ENCODE results near the gene OR10J5.
"Not testable (repeated sequence)": the region's sequence is repeated elsewhere in the genome, so short reads cannot be mapped to it uniquely, and the experiment has no call there.

The OR10J5 gene

GRCh38 chr1:159535907-159536306 lies at the start of gene OR10J5:
Gene OR10J5, minus strand, starts transcription at chr1:159536007. Its CDS starts 0 bp downstream, at chr1:159536007.
- DNase-seq (ENCODE audit: low read depth, low spot score), result no peak

DNA sequence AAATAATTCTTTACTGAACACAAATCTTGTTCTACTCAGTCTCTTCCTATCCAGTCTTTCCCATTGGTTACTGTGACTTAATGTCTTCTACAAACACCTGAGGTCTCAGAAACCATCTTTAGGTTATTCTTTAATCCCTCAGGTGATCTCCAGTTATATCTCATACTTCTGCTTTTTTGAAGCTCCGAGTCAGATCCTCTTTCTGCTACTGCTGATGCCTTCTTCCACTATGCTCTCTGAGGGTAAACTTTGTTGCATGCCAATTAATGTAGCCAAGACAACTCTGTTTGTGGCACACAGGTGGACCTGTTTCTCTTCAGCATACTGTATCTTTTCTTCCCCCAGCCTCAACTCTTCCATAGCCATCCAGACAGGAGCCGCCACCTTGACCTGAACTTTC lies 48.7 kb upstream of the OR10J5 start:
- no peak for DNase-seq (ENCODE audit: low read depth, low spot score)

DNA sequence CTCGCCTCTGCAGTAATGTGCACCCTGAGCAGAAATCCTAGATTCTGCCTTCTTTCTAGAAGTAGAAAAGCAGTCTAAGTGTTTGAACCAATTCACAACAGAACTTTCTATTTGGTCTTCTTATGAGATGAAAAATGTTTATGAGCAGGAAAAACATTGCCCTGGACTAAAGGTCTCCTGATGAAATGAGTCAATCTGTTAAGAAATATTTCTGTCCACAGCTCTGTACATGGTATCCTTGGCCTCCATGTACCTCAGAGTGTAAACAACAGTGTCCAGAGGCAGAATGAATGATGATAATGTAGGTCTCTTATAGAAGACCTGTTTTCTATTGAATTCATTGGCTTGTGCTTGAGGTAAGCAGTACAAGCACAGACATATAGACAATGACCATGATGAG lies 45.6 kb upstream of the OR10J5 start:
- DNase-seq (ENCODE audit: low read depth, low spot score), result no peak

- no peak for DNase-seq (ENCODE audit: low read depth, low spot score)
Measured at GRCh38 chr1:159580340-159580739, 44.5 kb upstream of the OR10J5 start.

GRCh38 chr1:159577446-159577845 lies 41.6 kb upstream of the OR10J5 start:
- DNase-seq (ENCODE audit: low read depth, low spot score), result no peak

- DNase-seq (ENCODE audit: low read depth, low spot score), result no peak
Measured at GRCh38 chr1:159562680-159563079, 26.9 kb upstream of the OR10J5 start.

DNA sequence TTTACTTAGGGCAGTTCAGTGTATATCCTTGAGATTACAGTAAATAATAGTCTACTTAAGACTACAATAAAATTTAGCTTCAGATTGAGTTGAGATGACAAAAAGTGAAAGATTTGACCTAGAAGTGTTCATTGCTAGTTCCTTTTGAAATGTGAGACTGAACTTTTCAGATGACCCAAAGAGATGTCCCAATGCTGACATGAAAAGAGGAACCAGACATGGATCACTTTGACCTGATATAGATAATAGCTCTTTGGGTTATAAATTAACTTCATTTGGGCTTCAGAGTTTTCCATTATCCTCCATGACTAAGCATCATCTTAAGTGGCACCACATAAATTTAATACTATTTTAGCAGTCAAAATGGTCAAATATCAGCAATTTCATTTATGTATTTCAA lies 25.7 kb upstream of the OR10J5 start:
- no peak for DNase-seq (ENCODE audit: low read depth, low spot score)

- no peak for DNase-seq (ENCODE audit: low read depth, low spot score)
Measured at GRCh38 chr1:159560599-159560998, 24.8 kb upstream of the OR10J5 start.

DNA sequence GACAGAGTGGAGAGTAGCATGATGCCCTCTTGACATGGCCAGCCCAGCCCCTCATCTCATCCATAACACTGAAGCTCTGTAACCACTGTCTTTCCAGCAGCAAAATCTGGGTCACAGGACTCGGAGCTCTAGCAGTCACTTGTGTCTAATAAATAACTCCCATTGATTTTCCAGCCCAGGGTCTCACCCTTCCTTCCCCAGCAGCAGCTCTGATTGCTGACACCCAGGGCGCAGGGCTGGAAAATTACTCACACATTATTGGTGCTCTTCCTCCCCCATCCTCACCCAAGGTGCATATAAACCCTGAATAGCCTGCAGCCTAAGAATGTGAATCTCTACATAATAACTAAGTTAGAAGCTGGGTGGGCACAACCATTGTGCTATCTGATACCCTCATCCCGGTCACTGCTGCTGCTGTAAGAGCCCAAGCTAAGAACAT lies 21.1 kb upstream of the OR10J5 start:
- DNase-seq (ENCODE audit: low read depth, low spot score), result no peak

DNA sequence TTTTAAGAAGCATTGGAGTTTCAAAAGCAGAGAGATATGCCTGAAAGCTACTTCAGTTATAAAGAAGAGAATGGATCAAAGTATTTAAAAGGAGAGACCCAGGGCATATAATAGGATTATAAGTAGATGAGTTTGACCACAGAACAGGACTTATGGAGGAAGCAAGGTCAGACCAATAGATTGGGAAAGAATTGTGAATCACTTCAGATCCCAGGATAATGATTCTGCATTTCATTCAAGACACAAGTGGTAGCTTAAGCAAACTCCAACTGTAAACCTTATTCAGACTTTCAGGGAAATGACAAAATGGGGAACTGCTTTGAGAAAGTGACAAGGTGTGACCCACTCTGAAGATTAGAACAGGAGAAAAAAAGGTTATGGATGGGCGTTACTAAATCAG lies 18.9 kb upstream of the OR10J5 start:
- no peak for DNase-seq (ENCODE audit: low read depth, low spot score)

DNA sequence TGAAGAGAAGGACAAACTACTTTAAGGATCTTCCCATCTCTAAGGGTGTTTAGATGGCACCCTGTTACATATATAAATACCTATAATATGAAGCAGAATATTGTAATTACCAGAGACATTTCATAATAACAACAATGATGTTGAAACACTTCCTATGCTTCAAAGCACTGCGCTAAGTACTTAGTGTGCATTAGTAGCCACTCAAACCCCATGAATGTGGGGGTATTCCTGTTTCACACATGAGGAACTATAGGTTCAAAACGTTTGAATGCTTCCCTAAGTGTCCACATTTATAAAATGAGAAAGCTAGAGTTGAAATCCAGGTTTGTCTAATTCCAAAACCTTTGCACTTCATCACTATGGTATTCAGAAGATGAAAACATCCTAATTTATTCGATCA lies 18.5 kb upstream of the OR10J5 start:
- DNase-seq (ENCODE audit: low read depth, low spot score), result no peak

DNA sequence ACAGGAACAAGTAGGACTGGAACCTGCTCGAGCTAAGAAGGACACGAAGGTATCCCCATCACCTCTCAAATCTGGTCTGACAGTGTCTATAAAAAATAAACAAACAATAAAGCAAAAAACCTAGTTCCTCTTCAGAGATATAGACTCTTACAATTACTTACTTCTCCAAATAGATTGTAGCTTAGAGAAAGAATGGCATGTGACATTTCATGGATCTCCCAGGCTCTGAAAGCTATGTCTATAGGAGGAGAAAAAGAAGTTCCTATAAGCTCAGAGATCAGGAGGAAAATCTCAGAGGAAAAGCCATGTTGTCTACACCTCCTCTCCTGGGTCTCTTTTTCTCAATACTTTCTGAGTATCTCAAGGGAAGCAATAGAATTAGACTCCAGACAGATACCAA lies 12.3 kb upstream of the OR10J5 start:
- DNase-seq (ENCODE audit: low read depth, low spot score), result no peak

DNA sequence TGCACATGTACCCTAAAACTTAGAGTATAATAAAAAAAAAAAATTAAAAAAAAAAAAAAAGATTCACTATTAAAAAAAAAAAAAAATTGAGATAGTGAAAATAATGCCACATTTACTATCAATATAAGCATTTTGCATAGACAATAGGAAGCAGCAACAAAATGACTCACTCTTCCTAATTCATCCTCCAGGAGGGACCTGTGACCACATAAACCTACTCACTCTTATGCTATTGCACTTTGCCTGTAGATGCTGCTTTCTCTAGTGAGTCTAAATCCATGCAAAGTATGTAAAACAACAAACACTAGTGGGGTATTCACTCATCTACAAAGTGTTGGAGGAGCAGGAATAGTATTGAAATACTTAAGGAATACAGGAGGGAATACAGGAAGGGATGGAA lies 2.9 kb downstream of the OR10J5 start:
- no peak for DNase-seq (ENCODE audit: low read depth, low spot score)

DNA sequence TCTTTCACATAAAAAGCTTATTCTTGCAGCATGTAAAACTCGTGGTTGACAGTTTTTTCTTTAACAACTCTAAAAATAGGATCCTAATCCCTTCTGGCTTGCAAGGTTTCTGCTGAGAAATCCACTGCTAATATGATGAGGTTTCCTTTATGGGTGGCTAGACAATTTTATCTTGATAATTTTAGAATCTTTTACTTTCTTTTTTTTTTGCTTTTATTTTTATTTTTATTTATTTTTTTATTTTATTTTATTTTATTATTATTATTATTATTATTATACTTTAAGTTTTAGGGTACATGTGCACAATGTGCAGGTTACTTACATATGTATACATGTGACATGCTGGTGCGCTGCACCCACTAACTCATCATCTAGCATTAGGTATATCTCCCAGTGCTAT lies 11.0 kb downstream of the OR10J5 start:
- not testable (repeated sequence) for DNase-seq (ENCODE audit: low read depth, low spot score)

DNA sequence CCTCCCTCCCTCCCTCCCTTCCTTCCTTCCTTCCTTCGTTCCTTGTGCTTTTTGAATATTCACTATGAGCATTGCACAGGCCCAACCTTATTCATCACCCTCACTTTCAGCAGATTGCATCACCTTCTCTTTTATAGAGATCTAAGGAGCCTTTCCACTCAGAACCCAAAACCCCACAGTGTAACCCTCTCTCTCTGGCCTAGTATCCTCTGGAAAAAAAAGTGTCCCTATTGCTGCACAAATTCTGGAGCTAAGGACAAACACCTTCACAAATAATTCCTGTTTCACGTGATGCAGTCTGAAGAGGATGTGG lies 25.6 kb downstream of the OR10J5 start:
- DNase-seq (ENCODE audit: low read depth, low spot score), result no peak

- DNase-seq (ENCODE audit: low read depth, low spot score), result no peak
Measured at GRCh38 chr1:159509440-159510228, 26.2 kb downstream of the OR10J5 start.

DNA sequence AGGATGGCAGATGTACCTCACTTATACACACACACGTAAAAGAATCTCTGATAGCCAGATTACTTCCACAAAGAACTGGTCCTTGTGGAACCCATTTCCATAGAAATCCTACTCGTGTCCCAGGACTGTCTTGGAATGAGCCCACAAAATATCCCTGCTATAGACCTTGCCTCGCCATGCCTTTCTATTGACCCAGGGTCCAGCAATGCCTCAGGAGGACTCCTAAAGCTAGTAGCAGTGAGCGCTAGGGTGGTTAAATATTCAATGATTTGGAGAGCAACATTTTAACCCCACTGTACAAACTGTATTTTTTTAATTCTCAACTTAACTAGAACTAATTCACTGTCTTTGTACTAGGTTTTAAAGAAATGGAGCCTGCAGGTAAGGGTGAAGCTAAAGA lies 26.9 kb downstream of the OR10J5 start:
- no peak for DNase-seq (ENCODE audit: low read depth, low spot score)

- DNase-seq (ENCODE audit: low read depth, low spot score), result no peak
Measured at GRCh38 chr1:159505676-159506075, 30.1 kb downstream of the OR10J5 start.

DNA sequence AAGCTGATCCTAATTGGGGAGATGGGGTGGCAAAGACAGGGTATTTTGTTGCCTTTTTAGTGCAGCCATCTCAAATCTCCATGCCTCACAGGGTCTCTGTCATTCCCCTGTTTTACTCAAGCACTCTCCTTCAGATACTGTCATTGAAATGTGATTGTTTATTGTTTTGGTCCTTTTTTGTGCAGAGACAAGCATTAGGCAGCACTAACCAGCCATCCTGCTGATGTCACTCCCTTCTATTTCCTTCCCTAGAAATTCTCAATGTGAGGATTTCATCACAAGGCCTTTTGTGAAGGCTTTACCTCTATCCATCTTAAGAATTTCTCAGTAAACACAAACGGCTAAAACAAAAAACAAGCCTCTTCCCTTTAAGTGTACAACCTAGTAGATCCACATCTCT lies 34.7 kb downstream of the OR10J5 start:
- DNase-seq (ENCODE audit: low read depth, low spot score), result no peak

- not testable (repeated sequence) for DNase-seq (ENCODE audit: low read depth, low spot score)
Measured at GRCh38 chr1:159494513-159495210, 41.1 kb downstream of the OR10J5 start.

- no peak for DNase-seq (ENCODE audit: low read depth, low spot score)
Measured at GRCh38 chr1:159493354-159493753, 42.5 kb downstream of the OR10J5 start.

DNA sequence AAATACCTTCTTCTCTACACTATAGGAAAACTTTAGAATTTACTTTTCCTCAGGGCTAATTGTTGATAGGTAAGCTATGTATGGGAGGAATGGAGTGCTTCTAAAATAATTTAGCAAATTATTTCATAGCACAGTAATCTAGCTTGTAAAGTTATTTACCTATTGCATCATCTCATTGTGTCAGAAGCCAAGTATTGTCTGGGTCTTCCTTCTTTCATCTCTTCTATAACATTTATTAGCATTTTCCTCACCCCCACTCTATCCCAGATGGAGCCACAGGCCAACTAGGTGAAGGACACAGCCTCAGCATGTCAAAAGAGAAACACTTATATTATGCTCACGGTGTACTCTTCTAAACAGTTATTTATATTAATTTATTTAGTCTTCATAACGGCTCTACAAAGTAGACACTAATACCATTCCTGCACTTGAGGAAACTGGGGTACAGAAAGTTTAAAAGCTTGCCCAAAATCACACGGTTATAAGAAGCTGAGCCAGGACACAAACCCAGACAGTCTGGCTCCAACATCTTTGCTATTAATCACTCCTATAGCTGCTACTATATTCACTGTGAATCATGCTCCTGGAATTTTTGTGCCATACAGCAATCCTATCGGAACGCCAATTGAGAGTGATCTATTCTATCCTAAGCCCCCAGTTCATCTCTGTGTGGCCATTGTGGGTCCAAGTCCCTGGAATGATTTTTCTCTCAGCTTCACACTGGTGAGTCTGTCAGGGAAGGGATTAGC lies 43.1 kb downstream of the OR10J5 start:
- no peak for DNase-seq (ENCODE audit: low read depth, low spot score)

Data from smooth muscle cell of the brain vasculature (primary cell).